HG03097 (cell line): ENCODE data around the gene PCDHA12.
"Not testable (repeated sequence)": the region's sequence is repeated elsewhere in the genome, so short reads cannot be mapped to it uniquely, and the experiment has no call there.

Experiments used
- ATAC-seq: cut with Tn5 transposase; IDR thresholded peaks from one replicate; pipeline ENCODE4 v1.9.1; 2021; ENCODE audit not compliant: unreplicated experiment, low FRiP score

PCDHA12 gene

DNA sequence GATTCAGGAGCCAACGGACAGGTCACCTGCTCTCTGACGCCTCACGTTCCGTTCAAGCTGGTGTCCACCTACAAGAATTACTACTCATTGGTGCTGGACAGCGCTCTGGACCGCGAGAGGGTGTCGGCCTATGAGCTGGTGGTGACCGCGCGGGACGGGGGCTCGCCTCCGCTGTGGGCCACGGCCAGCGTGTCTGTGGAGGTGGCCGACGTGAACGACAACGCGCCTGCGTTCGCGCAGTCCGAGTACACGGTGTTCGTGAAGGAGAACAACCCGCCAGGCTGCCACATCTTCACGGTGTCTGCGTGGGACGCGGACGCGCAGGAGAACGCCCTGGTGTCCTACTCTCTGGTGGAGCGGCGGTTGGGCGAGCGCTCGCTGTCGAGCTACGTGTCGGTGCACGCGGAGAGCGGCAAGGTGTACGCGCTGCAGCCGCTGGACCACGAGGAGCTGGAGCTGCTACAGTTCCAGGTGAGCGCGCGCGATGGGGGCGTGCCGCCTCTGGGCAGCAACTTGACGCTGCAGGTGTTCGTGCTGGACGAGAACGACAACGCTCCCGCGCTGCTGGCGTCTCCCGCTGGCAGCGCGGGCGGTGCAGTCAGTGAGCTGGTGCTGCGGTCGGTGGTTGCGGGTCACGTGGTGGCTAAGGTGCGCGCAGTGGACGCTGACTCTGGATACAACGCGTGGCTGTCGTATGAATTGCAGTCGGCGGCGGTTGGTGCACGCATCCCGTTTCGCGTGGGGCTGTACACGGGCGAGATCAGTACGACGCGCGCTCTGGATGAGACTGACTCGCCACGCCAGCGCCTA, 17.7 kb upstream of the PCDHA12 start:
- no peak for ATAC-seq

DNA sequence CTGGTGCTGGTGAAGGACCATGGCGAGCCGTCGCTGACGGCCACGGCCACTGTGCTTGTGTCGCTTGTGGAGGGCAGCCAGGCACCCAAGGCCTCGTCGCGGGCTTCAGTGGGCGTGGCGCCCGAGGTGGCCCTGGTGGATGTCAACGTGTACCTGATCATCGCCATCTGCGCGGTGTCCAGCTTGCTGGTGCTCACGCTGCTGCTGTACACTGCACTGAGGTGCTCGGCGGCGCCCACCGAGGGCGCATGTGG, 17.2 kb upstream of the PCDHA12 start:
- ATAC-seq: no peak

DNA sequence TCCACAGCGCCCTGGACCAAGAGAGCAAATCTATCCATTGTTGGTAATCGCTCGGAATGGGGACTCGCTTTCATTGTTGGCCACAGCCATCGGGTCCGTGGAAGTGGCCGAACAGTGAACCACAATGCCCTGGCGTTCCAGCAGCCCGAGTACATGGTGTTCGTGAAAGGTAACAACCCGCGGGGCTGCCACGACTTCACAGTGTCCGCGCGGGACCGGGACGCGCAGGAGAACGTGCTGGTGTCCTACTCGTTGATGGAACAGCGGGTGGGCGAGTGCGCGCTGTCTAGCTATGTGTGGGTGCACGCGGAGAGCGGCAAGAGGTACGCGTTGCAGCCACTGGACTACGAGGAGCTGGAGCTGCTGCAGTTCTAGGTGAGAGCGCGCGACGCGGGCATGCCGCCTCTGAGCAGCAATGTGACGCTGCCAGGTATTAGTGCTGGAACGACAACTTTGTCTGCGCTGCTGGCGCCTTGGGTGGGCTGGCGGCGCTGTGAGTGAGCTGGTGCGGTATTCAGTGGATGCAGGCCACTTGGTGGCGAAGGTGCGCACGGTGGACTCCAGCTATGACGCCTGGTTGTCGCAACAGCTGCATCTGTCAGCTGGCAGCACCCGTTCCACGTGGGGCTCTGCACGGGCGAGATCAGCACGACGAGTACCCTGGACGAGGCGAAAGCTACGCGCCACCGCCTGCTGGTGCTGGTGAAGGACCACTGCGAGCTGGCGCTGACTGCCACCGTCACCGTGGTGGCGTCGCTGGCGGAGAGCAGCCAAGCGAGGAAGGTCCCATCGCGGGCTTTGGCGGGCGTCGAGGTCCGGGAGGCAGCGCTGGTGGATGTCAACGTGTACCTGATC, 12.4 kb upstream of the PCDHA12 start:
- no peak for ATAC-seq

DNA sequence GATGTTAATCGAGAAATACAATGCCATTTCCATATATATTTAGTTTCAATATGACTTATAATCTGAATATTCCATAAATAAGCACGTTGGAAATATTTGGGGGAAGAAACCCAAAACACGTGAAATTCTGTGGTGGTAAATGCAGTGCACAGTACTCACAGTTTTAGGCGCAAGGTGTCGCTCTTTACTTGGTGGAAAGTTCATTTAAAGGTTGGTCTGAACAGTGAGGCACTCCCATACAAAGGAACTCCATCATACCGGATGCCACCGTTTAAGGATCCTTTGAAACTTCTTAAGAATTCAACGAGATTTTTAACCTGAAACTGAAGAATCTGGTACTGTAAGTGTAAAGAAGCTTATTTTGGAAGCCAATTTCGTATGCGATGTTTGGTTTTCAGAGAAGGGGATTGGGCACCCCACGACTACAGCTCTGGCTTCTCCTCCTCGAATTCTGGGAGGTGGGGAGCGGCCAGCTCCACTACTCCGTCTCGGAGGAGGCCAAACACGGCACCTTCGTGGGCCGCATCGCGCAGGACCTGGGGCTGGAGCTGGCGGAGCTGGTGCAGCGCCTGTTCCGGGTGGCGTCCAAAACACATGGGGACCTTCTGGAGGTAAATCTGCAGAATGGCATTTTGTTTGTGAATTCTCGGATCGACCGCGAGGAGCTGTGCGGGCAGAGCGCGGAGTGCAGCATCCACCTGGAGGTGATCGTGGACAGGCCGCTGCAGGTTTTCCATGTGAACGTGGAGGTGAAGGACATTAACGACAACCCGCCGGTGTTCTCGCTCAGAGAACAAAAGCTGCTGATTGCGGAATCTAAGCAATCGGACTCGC, 6.2 kb upstream of the PCDHA12 start, which contains the start of gene PCDHA11:
TSS of gene PCDHA11 (plus strand) at position 237 of the 834 bp plus-strand sequence. CDS start at position 384, 147 bp downstream.
- no peak for ATAC-seq

DNA sequence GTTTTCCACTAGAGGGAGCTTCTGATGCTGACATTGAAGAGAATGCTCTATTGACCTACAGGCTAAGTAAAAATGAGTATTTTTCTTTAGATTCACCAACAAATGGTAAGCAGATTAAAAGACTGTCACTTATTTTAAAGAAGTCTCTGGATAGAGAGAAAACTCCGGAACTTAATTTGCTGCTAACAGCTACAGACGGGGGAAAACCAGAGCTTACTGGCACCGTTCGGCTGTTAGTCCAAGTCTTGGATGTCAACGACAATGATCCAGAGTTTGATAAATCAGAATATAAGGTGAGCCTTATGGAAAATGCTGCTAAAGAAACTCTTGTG, 5.6 kb upstream of the PCDHA12 start:
- no peak for ATAC-seq

DNA sequence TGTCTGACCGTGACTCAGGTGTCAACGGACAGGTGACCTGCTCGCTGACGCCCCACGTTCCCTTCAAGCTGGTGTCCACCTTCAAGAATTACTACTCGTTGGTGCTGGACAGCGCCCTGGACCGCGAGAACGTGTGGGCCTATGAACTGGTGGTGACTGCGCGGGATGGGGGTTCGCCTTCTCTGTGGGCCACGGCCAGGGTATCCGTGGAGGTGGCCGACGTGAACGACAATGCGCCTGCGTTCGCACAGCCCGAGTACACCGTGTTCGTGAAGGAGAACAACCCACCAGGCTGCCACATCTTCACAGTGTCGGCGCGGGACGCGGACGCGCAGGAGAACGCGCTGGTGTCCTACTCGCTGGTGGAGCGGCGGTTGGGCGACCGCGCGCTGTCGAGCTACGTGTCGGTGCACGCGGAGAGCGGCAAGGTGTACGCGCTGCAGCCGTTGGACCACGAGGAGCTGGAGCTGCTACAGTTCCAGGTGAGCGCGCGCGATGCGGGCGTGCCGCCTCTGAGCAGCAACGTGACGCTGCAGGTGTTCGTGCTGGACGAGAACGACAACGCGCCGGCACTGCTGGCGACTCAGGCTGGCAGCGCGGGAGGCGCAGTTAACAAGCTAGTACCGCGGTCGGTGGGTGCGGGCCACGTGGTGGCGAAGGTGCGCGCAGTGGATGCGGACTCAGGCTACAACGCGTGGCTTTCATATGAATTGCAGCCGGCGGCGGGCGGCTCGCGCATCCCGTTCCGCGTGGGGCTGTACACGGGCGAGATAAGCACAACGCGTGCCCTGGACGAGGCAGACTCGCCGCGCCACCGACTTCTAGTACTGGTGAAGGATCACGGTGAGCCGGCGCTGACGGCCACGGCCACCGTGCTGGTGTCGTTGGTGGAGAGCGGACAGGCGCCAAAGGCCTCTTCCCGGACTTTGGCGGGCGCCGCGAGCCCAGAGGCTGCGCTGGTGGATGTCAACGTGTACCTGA, 4.6 kb upstream of the PCDHA12 start:
- no peak for ATAC-seq

DNA sequence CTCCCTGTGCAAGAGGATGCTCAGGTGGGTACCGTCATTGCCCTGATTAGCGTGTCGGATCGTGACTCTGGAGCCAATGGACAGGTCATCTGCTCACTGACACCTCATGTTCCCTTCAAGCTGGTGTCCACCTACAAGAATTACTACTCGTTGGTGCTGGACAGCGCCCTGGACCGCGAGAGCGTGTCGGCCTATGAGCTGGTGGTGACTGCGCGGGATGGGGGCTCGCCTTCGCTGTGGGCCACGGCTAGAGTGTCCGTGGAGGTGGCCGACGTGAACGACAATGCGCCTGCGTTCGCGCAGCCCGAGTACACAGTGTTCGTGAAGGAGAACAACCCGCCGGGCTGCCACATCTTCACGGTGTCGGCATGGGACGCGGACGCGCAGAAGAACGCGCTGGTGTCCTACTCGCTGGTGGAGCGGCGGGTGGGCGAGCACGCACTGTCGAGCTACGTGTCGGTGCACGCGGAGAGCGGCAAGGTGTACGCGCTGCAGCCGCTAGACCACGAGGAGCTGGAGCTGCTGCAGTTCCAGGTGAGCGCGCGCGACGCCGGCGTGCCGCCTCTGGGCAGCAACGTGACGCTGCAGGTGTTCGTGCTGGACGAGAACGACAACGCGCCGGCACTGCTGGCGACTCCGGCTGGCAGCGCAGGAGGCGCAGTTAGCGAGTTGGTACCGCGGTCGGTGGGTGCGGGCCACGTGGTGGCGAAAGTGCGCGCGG, 1.6 kb downstream of the PCDHA12 start:
- ATAC-seq: not testable (repeated sequence)

DNA sequence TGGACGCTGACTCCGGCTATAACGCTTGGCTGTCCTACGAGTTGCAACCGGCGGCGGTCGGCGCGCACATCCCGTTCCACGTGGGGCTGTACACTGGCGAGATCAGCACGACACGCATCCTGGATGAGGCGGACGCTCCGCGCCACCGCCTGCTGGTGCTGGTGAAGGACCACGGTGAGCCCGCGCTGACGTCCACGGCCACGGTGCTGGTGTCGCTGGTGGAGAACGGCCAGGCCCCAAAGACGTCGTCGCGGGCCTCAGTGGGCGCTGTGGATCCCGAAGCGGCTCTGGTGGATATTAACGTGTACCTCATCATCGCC, 2.1 kb downstream of the PCDHA12 start:
- ATAC-seq: no peak

DNA sequence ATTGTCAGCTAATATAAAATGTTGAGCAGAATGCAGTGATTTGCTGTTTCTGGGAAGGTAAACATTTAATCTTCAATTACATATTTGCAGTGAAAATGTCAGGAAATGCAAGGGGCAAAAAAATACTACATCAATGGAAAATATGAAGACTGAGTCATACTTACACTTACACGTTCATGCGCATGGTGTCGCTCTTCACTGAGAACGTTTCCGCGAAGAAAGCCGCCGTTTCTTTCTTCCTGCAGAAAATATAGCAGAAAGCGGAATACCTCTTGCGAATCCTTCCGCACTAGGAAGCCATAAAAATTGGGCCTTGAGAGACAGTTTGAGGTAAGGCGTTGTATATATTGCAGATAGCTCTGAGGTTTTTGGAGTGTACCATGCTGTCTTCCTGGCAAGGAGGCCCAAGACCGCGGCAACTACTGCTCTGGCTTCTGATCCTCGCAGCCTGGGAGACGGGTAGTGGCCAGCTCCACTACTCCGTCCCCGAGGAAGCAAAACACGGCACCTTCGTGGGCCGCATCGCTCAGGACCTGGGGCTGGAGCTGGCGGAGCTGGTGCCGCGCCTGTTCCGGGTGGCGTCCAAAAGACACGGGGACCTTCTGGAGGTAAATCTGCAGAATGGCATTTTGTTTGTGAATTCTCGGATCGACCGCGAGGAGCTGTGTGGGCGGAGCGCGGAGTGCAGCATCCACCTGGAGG, 6.9 kb downstream of the PCDHA12 start, which contains the start of gene PCDHA13:
TSS of gene PCDHA13 (plus strand) at position 236 of the 702 bp plus-strand sequence. CDS start at position 381, 145 bp downstream.
- no peak for ATAC-seq

DNA sequence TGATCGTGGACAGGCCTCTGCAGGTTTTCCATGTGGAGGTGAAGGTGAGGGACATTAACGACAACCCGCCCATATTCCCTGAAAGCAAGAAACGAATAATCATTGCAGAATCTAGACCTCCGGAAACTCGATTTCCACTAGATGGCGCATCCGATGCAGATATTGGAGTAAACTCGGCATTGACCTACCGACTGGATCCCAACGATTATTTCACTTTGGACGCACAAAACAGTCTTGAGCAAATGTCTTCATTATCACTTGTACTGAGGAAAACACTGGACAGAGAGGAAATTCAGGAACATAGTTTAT, 7.4 kb downstream of the PCDHA12 start:
- no peak for ATAC-seq

DNA sequence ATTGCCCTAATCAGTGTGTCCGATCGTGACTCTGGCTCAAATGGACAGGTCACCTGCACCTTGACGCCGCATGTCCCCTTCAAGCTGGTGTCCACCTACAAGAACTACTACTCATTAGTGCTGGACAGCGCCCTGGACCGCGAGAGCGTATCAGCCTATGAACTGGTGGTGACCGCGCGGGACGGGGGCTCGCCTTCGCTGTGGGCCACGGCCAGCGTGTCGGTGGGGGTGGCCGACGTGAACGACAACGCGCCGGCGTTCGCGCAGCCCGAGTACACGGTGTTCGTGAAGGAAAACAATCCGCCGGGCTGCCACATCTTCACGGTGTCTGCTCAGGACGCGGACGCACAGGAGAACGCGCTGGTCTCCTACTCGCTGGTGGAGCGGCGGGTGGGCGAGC, 8.3 kb downstream of the PCDHA12 start:
- no peak for ATAC-seq

DNA sequence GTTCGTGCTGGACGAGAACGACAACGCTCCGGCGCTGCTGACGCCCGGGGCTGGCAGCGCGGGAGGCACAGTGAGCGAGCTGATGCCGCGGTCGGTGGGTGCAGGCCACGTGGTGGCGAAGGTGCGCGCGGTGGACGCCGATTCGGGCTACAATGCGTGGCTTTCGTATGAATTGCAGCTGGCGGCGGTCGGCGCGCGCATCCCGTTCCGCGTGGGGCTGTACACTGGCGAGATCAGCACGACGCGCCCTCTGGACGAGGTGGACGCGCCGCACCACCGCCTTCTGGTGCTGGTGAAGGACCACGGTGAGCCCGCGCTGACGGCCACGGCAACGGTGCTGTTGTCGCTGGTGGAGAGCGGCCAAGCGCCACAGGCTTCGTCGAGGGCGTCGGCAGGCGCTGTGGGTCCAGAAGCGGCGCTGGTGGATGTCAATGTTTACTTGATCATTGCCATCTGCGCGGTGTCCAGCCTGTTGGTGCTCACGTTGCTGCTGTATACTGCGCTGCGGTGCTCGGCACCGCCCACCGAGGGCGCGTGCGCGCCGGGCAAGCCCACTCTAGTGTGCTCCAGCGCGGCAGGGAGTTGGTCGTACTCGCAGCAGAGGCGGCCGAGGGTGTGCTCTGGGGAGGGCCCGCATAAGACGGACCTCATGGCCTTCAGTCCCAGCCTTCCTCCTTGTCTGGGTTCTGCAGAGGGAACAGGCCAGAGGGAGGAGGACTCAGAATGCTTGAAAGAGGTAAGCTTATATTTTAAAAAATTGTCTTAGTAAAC, 9.0 kb downstream of the PCDHA12 start:
- ATAC-seq: no peak

DNA sequence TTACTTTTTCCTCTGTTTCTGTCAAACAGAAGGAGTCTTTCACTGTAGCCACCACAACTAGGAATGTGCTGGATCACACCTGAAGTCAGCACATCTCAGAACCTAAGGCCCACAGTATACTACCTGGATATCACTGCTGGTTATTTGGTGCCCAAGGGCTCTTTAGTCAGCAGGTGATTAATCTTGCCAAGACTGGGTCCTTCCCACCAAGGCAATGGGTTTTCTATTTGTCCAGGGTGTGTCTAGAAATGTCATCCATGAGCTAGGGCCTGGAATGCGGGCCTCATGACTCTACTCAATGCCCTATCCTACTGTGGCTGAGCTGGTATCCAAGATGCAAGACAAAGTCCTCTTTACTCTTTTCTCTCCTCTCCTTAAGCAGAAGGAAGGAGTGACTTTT, 41.2 kb downstream of the PCDHA12 start:
- ATAC-seq: no peak

DNA sequence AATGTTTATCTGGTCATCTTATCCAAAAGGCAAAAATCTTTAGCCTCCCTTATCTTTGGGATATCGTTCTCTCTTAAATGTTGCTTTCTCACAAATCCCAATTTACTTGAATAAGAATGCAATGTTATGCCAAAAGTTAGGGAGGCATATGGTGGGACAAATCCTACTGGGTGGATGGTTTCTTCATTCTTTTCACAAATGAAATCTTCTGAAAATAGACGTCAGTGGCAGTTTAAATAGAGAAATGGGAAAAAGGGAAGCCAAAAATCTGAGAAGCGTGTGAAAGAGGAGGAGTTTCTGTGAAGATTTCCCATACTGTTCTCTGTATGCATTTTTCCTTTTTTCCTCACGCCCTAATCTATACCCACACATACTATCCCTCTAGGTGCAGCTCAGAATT, 48.5 kb downstream of the PCDHA12 start:
- no peak for ATAC-seq

DNA sequence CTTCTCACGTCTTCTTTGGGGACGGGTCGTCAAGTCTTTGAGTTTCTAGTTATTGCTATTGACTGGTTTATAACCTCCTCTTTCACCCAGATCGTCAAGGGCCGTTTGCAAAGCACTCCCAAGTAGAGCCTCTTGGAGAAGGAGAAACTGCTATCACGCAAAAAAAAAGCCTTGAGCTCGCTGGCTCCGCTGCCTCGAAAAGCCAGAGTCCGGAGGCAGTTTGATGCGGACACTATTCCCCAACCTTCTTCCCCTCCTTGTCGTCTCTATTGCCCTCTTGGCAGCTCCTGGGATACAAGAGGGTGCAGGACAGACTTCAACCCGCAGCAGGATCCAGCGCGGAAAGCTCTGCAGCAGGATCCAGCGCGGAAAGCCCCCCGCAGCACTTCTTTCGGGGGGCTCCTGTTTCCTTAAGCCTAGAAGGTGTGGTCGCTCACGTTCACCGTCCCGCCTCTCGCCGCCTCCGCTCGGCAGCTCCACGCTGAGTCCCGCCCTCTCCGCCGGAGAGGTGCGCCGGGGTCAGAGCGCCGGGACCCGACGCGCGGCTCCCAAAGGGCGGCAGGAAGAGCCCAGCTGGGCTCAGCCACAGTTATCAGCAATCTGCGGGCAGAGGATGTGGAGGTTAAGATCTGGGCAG, 50.8 kb downstream of the PCDHA12 start, which contains the start of gene PCDHAC1:
TSS of gene PCDHAC1 (plus strand) at position 494 of the 637 bp plus-strand sequence. CDS start 594 bp downstream, outside the sequence.
- no peak for ATAC-seq

DNA sequence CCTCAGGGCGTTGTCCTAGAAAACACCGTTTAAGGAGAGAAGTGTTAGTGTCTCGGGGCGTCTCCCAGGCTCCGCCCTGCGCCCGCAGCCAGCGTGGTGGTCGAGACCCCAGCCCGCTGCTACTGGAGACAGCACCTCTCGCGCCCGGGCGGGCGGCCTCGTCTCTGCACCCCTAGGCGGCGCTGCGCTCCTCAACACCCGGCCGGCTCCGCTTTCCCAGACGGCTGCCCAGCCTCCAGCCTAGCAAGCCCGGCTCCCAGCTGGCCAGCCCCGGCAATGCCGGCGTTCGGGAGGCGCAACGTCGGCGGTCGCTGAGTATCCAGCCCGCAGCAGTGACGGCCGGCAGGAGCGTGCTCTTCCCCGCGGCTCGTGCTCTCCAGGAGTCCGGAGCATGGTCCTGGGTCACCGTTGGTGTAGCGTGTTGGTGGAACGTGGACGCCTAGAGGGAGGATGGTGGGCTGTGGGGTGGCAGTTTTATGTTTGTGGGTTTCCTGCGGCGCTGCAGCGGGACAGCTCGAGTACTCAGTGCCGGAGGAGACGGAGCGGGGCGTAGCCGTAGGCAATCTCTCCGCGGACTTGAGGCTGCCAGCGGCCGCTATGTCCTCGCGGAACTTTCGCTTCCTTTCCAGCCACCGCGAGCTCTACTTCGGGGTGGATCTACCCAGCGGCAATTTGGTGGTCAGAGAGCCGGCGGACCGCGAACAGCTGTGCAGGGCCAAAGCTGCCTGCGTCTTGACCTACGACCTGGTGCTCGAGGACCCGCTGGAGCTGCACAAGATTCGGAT, 51.5 kb downstream of the PCDHA12 start:
- ATAC-seq: no peak

DNA sequence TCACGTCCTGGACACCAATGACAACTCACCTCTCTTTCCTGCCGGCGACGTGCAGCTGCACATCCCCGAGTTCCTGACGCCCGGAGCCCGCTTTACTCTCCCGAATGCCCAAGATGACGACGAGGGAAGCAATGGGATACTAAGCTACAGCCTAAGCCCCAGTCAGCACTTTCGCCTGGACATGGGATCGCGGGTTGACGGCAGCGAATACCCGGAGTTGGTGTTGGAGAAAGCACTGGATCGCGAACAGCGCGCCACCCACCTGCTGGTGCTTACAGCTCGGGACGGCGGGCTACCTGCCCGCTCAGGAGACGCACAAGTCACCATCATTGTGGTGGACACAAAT, 52.1 kb downstream of the PCDHA12 start:
- ATAC-seq: no peak
